Thoracic aorta (tissue), 2 donors: ENCODE results near the gene TUBB1. TPM values are rescaled to one million over a fixed set of nuclear protein-coding genes. Genes with fewer than 3 reads are reported as not detected.

Experiments
- ATAC-seq: fragments of 150-250 bp; one replicate; pipeline ENCODE4 v1.8.0; 2017; ENCODE audit warnings: low read depth; ENCODE audit not compliant: insufficient number of reproducible peaks, low FRiP score
- DNase-seq: peaks from one replicate; pipeline ENCODE4 v3.0.0-alpha.2; 2020; ENCODE audit warnings: low spot score
- H3K27ac ChIP-seq, 2 donors: fragments of 200-600 bp; sonication (generic); 1 replicate in 1 of 2; 2 replicates in 1 of 2; pipeline ENCODE4 v1.5.1; 2016; ENCODE audit warnings: mild to moderate bottlenecking in 2 of 2, moderate library complexity in 2 of 2
- H3K27me3 ChIP-seq: fragments of 200-600 bp; sonication (generic); replicated peaks from 2 replicates; pipeline ENCODE4 v1.6.0; 2016; ENCODE audit warnings: mild to moderate bottlenecking; ENCODE audit not compliant: insufficient read depth
- H3K36me3 ChIP-seq: fragments of 200-600 bp; sonication (generic); one replicate; pipeline ENCODE4 v1.5.1; 2016
- H3K4me1 ChIP-seq, 2 donors: fragments of 200-600 bp; sonication (generic); 1 replicate in 1 of 2; 2 replicates in 1 of 2; pipeline versions ENCODE4 v1.5.1 to v1.6.0; 2016; ENCODE audit warnings: low read depth in 2 of 2, mild to moderate bottlenecking in 1 of 2; ENCODE audit not compliant: control insufficient read depth in 1 of 2
- H3K4me3 ChIP-seq: fragments of 200-600 bp; sonication (generic); 2 replicates; pipeline ENCODE4 v1.5.1; 2016; ENCODE audit warnings: mild to moderate bottlenecking
- H3K9me3 ChIP-seq: fragments of 200-600 bp; sonication (generic); 2 replicates; pipeline ENCODE4 v1.5.1; 2016
- total RNA-seq, 2 donors: library from RNA; depleted of rRNA; stranded (reverse); fragments of >200 nt; gene quantifications; one replicate each; pipeline versions ENCODE4 v1.1.0 to v1.2.3, GENCODE V29; 2016
- TF ChIP-seq, protein P1 (sequence below): fragments of 200-600 bp; sonication (generic); IDR thresholded peaks from one replicate; pipeline ENCODE4 v1.5.1; 2019; ENCODE audit warnings: antibody characterized with exemption

Gene TUBB1
- total RNA-seq, 2 donors from 2014 or later, result 0.54 TPM; not detected in 1

DNA sequence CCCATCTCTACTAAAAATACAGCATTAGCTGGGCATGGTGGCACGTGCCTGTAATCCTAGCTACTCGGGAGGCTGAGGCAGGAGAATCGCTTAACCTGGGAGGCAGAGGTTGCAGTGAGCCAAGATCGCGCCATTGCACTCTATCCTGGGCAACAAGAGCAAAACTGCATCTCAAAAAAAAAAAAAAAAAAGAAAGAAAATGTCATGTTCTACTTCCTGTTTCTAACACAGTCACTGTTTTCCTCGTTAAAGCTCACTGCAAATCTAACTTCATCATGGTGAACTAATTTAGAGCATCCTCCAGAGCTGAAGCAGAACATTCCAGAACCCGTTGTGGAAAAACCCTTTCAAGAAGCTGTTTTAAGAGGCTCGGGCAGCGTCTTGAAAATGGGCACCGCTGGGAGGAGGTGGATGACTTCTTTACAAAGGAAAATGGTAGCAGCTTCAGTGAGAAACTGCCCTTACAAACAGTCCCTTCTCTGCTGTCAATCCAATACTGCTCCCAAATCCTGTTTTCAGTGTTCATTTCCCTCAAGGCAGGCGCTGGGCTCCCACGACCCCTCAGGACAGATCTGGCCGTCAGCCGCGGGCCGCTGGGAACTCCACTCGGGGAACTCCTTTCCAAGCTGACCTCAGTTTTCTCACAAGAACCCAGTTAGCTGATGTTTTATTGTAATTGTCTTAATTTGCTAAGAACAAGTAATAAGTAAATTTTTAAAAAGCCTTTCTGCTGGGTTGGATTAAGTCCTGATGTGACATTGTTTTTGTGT is 24.7 kb upstream of the TUBB1 start:
- TF ChIP-seq, protein P1, sequence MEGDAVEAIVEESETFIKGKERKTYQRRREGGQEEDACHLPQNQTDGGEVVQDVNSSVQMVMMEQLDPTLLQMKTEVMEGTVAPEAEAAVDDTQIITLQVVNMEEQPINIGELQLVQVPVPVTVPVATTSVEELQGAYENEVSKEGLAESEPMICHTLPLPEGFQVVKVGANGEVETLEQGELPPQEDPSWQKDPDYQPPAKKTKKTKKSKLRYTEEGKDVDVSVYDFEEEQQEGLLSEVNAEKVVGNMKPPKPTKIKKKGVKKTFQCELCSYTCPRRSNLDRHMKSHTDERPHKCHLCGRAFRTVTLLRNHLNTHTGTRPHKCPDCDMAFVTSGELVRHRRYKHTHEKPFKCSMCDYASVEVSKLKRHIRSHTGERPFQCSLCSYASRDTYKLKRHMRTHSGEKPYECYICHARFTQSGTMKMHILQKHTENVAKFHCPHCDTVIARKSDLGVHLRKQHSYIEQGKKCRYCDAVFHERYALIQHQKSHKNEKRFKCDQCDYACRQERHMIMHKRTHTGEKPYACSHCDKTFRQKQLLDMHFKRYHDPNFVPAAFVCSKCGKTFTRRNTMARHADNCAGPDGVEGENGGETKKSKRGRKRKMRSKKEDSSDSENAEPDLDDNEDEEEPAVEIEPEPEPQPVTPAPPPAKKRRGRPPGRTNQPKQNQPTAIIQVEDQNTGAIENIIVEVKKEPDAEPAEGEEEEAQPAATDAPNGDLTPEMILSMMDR, result no peak
- DNase-seq (no peak), ATAC-seq (no peak)
- no peaks in the 10 kb centered on the region for H3K9me3 ChIP-seq
- no peak overlapping the region for H3K4me3 ChIP-seq
- no peaks in the 10 kb centered on the region for H3K27me3 ChIP-seq
- peak overlapping the region in 1 of 2 donors; percentile 39 for H3K27ac ChIP-seq
- peaks cover 52% of the 10 kb centered on the region for H3K36me3 ChIP-seq
- peaks cover 0 to 3% of the 10 kb centered on the region in 2 donors for H3K4me1 ChIP-seq

DNA sequence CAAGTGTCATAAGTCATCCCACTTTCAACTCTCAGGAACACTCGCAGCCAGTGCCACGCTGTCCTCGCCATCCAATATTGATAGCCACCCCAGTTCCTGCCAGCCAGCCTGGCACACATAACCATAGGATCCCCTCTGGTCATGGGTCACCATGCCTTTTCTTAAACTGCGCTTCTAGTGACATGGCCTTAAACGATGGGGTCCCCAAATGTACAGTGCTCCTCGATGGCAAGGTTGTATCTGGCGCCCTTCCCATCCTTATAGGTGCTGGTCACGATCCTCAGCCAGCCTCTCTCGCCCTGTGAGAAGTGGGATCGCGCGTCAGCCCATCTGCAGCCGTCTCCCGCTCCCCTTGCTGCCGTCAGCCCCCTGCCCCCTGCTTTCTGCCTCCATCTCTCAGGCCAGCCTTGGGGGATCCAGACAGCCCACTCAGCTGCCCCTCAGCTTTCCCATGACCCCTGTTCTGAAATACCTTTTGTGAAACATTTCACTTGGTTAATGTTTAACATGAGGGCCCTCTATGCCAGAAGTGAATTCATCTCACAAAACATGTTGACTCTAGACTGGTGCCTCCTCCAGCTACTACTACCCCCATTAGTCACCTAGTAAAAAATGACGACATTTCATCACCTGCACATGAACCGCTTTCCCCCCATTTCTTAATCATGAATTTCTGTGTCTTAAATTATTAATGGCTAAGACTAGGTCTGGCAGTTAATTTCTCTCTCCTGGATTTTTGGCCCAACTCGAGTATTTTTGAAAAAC is 23.6 kb upstream of the TUBB1 start:
- Histone ChIP-seq H3K36me3 (peaks cover 49% of the 10 kb centered on the region), H3K9me3 (no peaks in the 10 kb centered on the region), H3K27me3 (no peaks in the 10 kb centered on the region), H3K27ac (no peak overlapping the region), H3K4me1 (peaks cover 0 to 3% of the 10 kb centered on the region in 2 donors), H3K4me3 (no peak overlapping the region)
- DNase-seq (no peak), ATAC-seq (no peak)
- TF ChIP-seq, protein P1, result no peak

DNA sequence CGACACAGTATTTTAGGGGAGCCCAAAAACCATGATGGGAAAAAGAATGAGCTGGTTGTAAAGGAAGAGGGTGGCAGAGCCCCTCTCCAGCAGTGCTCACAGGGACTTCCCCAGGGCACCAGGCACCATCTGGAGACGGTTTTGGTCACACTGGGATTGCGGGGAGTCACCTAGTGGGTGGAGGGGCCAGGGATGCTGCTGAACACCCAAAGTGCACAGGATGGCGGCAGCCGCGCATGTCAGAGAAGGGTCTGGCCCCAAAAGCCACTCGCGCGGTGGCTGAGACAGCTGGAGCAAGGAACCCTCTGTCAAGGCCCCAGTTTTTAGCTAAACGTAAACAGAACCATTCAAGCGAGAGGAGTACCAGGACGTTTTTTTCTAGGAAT is 23.0 kb upstream of the TUBB1 start:
- TF ChIP-seq, protein P1, result no peak
- no peaks in the 10 kb centered on the region for H3K9me3 ChIP-seq
- no peaks in the 10 kb centered on the region for H3K27me3 ChIP-seq
- ATAC-seq (no peak), DNase-seq (no peak)
- H3K4me3 ChIP-seq, result no peak overlapping the region
- H3K27ac ChIP-seq, result no peak overlapping the region
- H3K4me1 ChIP-seq, result peaks cover 0 to 3% of the 10 kb centered on the region in 2 donors
- peaks cover 47% of the 10 kb centered on the region for H3K36me3 ChIP-seq

DNA sequence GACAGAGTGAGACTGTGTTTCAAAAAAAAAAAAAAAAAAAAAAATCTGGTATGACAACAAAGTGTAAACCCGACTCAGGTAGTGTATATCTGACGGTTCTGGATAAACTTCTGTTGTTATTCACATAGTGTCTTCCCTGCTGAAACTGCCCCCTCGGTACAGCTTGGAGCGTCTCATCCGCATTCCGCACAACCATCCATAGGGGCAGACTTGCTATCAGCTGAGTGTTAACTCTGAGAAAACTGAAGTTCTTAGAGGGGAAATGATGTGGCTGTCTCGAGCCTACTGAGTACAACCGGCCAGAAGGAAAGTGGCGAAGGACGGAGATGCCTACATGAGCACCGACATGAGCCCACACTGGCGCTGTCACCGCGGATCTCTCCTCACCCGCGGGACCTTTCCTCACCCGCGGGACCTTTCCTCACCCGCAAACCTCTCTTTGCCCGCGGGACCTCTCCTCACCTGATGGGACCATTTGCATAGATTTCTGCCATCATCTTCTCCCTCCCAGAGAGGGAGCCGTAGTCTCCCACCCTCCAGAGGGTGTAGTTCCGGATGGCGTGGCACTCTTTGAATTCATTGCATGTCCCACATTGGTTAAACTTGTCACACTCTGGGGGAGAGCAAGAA is 22.0 kb upstream of the TUBB1 start:
- ATAC-seq, result no peak
- peaks cover 45% of the 10 kb centered on the region for H3K36me3 ChIP-seq
- H3K4me1 ChIP-seq, result peaks cover 0 to 3% of the 10 kb centered on the region in 2 donors
- no peaks in the 10 kb centered on the region for H3K9me3 ChIP-seq
- H3K27me3 ChIP-seq, result no peaks in the 10 kb centered on the region
- H3K27ac ChIP-seq, result no peak overlapping the region
- no peak overlapping the region for H3K4me3 ChIP-seq
- DNase-seq, result no peak
- TF ChIP-seq, protein P1, result no peak

DNA sequence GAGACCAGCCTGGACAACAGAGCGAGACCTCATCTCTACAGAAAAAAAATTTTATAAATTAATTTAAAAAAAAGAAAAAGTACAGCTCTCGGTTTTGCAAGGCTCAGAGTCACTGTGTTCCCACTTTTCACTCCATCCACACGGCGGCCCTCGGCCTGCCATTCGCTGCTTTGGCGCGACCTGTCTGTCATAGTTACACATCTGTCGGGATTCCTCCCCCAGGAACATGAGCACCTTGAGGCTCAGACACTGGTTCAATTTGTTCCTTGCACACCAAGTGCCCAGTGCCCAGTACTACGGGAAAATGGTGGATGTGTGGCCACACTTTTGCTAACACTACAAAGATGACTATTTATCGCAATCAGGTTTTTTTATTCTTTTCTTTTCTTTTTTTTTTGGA is 20.6 kb upstream of the TUBB1 start:
- Histone ChIP-seq H3K27ac (no peak overlapping the region), H3K27me3 (no peaks in the 10 kb centered on the region), H3K36me3 (peaks cover 39% of the 10 kb centered on the region), H3K9me3 (no peaks in the 10 kb centered on the region), H3K4me3 (no peak overlapping the region), H3K4me1 (peaks cover 0 to 8% of the 10 kb centered on the region in 2 donors)
- TF ChIP-seq, protein P1, result no peak
- no peak for ATAC-seq
- DNase-seq, result no peak
